ENCODE measurements around the gene CARM1.
A peak's percentile ranks its signal among the peaks of the same experiment; 100 is the strongest.
"Not testable (repeated sequence)": the region's sequence is repeated elsewhere in the genome, so short reads cannot be mapped to it uniquely, and the experiment has no call there.

CARM1 gene

GRCh38 chr19:10929402-10929794 is 58.0 kb downstream of the CARM1 start:
- no peak for DNase-seq (ENCODE audit: low read depth)

DNA sequence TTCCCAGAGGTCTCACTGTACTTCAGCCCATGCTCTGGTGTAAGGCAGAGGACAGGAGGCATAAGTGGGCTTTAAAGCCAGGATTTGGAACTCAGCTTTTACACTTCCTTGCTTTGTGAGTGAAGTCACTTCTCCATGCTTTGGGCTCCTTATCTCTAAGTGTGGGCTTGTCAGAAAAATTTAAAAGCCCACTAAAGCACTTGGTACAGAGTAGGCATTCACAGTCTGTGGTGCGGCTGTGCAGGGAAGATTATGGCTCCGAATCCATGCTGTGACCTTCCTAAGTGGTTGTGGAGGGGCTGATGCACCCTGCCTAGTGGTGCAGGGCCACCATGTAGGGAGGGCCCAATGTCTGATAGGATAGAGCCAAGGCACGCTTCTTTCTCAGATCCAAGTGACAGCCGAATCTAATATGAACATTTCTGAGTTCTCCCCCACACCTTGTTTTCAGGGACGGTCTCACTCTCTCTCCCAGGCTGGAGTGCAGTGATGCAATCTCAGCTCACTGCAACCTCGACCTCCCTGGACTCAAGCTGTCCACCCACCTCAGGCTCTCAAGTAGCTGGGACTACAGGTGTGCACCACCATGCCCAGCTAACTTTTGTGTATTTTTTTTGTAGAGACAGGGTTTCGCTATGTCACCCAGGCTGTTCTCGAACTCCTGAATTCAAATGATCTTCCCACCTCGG is 64.2 kb downstream of the CARM1 start:
- no peak for DNase-seq (ENCODE audit: low read depth)

DNA sequence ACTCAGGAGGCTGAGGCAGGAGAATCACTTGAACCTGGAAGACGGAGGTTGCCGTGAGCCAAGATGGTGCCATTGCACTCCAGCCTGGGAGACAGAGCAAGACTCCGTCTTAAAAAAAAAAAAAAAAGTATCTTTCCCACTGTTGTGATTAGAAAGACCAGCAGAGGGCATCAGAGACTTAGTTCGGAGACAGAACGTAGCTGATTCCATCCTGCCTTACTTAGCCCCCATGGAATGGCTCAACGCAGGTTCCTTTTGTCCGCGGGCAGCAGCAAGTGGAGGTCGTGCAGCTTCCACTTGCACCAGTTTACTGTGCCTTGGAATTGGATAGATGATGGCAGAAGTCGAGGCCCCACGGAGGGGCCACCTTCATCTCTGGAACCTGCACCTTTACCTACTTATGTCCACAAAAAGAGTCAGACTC is 65.3 kb downstream of the CARM1 start:
- no peak for DNase-seq (ENCODE audit: low read depth)

DNA sequence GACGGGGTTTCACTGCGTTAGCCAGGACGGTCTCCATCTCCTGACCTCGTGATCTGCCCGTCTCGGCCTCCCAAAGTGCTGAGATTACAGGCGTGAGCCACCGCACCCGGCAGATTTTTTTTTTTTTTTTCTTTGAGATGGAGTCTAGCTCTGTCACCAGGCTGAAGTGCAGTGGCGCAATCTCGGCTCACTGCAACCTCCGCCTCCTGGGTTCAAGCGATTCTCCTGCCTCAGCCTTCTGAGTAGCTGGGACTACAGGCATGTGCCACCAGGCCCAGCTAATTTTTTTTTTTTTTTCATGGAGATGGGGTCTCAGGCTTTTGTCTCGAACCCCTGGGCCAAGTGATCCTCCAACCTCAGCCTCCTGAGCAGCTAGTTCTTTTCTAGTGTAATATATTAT is 70.3 kb downstream of the CARM1 start:
- DNase-seq (ENCODE audit: low read depth) = not testable (repeated sequence)

GRCh38 chr19:10943412-10943811 is 72.1 kb downstream of the CARM1 start:
- not testable (repeated sequence) for DNase-seq (ENCODE audit: low read depth)

GRCh38 chr19:10945264-10945663 is 73.9 kb downstream of the CARM1 start:
- DNase-seq (ENCODE audit: low read depth) = no peak

GRCh38 chr19:10946958-10947657 is 75.8 kb downstream of the CARM1 start:
- no peak for DNase-seq (ENCODE audit: low read depth)

GRCh38 chr19:10952809-10953208 is 81.5 kb downstream of the CARM1 start:
- no peak for DNase-seq (ENCODE audit: low read depth)

DNA sequence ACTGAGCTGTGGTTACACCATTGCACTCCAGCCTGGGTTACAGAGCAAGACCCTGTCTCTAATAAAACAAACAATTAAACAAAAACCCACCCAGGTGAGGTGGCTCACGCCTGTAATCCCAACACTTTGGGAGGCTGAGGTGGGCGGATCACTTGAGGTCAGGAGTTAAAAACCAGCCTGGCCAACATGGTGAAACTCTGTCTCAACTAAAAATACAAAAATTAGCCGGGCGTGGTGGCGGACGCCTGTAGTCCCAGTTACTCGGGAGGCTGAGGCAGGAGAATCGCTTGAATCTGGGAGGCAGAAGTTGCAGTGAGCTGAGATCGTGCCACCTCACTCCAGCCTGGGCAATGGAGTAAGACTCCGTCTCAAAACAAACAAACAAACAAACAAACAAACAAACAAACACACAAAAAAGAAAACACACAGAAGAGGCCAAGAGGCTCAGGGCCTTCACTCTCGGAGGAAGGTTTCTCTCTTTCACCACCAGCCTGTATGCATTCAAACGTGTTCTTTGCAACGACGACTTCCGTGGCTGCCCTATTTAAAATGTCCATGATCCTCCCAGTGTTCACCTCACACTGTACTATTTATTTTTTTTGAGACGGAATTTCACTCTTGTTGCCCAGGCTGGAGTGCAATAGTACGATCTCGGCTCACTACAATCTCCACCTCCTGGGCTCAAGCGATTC is 88.1 kb downstream of the CARM1 start:
- DNase-seq (ENCODE audit: low read depth) = not testable (repeated sequence)

GRCh38 chr19:10960314-10961072 is 89.1 kb downstream of the CARM1 start, which contains the start of gene SMARCA4:
SMARCA4 (plus strand) TSS chr19:10961030; CDS start chr19:10984152, 23,122 bp downstream.
- DNase-seq (ENCODE audit: low read depth) = peak; percentile 99

GRCh38 chr19:10961073-10961860 is 89.9 kb downstream of the CARM1 start:
- DNase-seq (ENCODE audit: low read depth) = no peak

GRCh38 chr19:10962863-10963262 is 91.5 kb downstream of the CARM1 start:
- DNase-seq (ENCODE audit: low read depth) = no peak

DNA sequence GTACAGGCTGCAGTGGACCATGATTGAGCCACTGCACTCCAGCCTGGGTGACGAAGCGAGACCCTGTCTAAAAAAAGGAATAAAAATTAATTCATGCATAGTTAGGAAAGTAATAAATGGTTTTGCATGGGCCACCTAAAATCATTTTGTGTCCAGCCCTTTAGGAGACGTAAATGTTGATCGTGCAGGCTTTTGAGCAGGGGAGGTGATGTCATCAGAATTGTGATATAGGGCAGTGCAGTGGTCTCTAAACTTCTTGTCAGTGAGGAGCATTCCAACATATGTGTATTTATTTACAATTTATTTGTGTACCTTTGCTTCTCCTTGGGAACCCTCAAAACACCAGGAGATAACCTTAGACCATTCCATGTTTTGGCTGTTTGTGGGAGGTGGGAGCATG is 92.5 kb downstream of the CARM1 start:
- DNase-seq (ENCODE audit: low read depth) = no peak

- DNase-seq (ENCODE audit: low read depth) = no peak
Observed at GRCh38 chr19:10964903-10965302, 93.5 kb downstream of the CARM1 start.

DNA sequence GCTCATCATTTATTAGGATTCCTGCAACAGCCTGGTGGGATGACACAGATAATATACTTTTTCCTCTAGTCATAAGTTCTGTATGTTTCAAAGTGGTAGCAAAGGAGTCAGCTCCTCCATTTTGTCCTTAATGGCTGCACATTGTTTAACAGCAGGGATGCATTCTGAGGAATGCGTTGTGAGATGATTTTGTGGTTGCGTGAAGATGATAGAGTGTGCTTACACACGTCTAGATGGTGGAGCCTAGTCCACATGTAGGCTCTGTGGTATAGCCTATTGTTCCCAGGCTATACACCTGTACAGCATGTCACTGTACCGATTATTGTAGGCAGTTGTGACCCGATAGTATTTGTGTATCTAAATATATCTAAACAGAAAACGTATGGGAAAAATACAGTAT is 94.0 kb downstream of the CARM1 start:
- no peak for DNase-seq (ENCODE audit: low read depth)

GRCh38 chr19:10966809-10967208 is 95.5 kb downstream of the CARM1 start:
- no peak for DNase-seq (ENCODE audit: low read depth)

GRCh38 chr19:10968527-10969135 is 97.3 kb downstream of the CARM1 start:
- no peak for DNase-seq (ENCODE audit: low read depth)

- no peak for DNase-seq (ENCODE audit: low read depth)
Observed at GRCh38 chr19:10971107-10971726, 99.9 kb downstream of the CARM1 start.

All from activated T-helper 9 cell treated with anti-CD3 and anti-CD28 coated beads, Interleukin-2, amount 50 U/mL, for 16 hours (primary cell).